GM18951 (cell line): ENCODE data around the gene TOP2B.

ENCODE experiments used
- POLR2A ChIP-seq: IDR thresholded peaks from 4 replicates; pipeline ENCODE4 v1.6.1; 2011; ENCODE audit warnings: mild to moderate bottlenecking; ENCODE audit not compliant: insufficient read length, insufficient read depth; ENCODE audit errors: extremely low read depth
- in situ Hi-C: fragments of 300-500 bp; cut with MboI; formaldehyde crosslinking; loops from one replicate; pipeline ENCODE4 v1.12.0; 2022; ENCODE audit warnings: low sequenced_read_pairs, mixed read lengths, inconsistent platforms; ENCODE audit not compliant: unreplicated experiment

Gene TOP2B

DNA sequence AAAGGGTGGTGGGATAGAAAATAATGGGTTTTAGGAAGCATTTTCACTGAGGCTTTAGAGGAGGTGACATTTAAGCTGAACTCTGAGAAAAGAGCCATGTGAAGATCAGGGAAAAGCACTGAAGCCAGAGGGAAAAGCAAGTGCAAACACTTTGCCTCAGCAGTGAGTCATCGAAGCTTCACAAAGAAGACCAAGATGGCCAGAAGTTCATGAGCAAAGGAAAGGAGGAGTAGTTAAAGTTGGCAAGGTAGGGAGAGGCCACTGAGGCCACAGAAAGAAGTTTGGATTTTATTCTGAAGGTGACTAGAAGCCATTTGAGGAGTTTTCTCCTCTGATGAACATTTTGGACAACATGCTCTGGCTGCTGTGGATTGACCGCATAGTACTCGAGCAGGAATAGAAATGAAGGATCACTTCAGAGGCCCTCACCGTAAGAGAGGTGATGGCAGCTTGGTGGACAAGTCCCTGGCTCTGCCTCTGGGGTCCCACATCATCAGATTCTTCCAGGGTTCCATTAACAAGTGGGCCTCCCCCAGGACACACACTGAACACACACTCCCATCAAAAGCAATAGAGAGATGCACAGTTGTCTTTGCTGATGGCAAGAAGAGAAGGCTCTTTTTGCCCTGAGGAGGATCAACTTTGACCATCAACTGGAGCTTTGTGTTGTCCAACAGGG, 75.5 kb downstream of the TOP2B start:
- in situ Hi-C loops: loop anchor here (25.0 kb wide), 1 partner anchor 802 kb away; no protein-coding TSS in a partner anchor
- no peak for TF ChIP-seq POLR2A

DNA sequence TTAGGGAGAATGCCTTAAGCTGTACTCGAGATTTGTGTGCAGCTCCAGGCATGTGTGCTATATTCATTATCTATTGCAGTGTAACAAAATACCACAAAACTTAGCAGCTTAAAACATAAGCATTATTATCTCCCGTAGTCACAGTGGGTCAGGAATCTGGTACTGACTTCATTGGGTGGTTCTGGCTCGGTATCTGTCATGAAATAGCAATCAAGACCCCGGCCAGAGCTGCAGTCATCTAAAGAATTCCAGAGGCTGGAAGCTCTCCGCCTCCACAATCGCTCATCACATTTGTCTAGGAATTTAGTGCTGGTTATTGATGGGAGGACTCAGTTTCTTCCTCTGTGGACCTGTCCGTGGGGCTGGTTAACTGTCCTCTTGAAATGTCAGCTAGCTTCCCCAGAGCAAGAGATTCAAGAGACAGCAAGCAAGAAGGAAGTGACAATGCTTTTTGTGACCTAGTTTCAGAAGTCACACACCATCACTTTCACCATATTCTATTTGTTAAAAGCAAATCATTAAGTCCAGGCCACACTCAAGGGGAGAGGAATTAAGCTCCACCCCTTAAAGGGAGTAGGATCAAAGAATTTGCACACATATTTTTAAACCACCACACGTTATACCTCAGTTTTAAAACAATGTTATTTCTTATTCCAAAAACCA, 76.1 kb downstream of the TOP2B start:
- TF ChIP-seq POLR2A: no peak
- in situ Hi-C loops: loop anchor here (25.0 kb wide), 1 partner anchor 801 kb away; no protein-coding TSS in a partner anchor

DNA sequence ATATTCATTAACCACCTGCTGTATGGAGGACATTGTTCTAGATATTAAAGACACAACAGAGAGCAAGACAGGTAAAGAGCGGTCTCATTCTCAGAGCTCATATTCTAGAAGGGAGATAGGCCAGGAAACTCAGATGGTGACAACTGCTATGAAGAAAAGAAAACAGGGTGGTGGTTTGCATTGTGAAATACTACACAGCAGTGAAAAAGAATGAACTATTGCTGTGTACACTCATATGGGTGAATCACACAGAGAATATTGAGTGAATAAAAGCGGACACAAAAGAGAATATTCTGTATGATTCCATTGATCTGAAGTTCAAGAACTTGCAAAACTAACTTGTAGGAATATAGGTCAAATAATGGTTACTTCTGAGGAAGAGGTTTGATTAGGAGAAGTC, 76.7 kb downstream of the TOP2B start:
- in situ Hi-C loops: loop anchor here (25.0 kb wide), 1 partner anchor 801 kb away; no protein-coding TSS in a partner anchor
- no peak for TF ChIP-seq POLR2A

DNA sequence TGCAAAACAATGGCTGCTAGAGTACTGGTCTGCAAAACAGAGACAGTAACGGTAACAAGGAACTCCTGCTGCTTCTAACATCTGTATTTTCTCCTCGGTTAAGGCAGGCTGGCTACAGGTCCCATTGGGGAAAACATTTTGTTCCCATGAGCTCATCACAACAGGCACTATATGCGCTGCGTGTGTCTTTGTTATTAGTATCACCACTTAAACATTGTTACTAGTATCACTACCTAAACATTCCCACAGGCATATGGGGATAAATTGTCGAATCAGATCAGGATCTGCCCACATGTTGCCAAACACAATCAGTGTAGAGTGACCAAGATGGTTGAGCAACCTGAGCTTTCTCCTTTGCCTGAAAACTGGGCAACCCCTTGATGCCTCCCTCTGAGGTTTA, 77.2 kb downstream of the TOP2B start:
- TF ChIP-seq POLR2A: no peak
- in situ Hi-C loops: loop anchor here (25.0 kb wide), 1 partner anchor 800 kb away; no protein-coding TSS in a partner anchor

DNA sequence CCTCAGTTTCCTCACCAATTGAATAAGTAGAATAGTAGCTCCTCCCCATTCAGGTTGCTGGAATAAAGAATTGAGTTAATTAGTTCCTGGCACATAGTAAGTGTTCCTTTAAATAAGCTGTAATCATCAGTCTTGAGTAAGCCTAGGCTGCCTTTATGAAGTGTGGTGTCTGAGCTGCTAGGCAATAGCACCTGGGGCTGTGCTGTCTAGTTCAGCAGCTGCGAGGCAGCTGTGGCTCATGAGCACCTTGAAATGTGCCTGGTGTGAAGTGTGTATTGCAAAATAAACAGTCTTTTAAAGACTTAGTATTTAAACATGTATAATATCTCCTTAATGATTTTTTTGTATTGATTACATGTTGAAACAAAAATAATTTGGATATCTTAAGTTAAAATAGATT, 77.6 kb downstream of the TOP2B start:
- no peak for TF ChIP-seq POLR2A
- in situ Hi-C loops: loop anchor here (25.0 kb wide), 1 partner anchor 800 kb away; no protein-coding TSS in a partner anchor

DNA sequence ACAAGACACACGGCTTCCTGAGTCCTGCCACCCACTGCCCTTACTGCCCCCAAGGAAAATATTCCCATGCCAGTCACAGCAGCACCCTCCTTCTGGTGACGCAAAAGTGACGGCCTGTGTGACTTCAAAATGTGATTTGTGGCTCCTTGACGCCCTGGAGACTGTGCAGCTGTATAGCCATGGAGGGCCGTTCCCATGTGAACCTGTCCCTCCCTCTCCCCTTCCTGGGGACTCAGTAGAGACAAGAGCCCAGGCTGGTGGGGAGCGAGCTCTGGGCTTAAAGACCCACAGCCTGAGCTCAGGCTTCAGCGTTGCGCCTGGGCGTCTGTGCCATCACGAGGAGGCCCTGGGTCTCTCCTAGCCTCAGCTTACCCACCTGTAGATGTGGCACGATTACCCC, 78.2 kb downstream of the TOP2B start:
- in situ Hi-C loops: loop anchor here (25.0 kb wide), 1 partner anchor 799 kb away; no protein-coding TSS in a partner anchor
- no peak for TF ChIP-seq POLR2A

DNA sequence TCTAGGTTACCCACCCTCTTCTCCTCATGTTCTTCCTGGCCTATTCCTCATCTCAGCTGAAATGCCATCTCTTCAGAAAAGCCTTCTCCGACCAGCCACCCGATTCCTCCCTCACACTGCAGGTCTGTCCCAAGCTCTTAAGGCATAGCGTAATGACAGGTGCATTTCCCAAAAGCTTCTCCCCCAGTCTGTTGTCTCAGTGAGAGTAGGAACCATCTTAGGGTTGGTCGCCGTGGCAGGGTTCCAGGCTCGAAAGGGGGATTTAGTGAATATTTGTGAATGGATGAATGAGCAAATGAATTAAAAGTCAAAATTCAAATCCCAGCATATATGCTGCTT, 78.6 kb downstream of the TOP2B start:
- no peak for TF ChIP-seq POLR2A
- in situ Hi-C loops: loop anchor here (25.0 kb wide), 1 partner anchor 799 kb away; no protein-coding TSS in a partner anchor

DNA sequence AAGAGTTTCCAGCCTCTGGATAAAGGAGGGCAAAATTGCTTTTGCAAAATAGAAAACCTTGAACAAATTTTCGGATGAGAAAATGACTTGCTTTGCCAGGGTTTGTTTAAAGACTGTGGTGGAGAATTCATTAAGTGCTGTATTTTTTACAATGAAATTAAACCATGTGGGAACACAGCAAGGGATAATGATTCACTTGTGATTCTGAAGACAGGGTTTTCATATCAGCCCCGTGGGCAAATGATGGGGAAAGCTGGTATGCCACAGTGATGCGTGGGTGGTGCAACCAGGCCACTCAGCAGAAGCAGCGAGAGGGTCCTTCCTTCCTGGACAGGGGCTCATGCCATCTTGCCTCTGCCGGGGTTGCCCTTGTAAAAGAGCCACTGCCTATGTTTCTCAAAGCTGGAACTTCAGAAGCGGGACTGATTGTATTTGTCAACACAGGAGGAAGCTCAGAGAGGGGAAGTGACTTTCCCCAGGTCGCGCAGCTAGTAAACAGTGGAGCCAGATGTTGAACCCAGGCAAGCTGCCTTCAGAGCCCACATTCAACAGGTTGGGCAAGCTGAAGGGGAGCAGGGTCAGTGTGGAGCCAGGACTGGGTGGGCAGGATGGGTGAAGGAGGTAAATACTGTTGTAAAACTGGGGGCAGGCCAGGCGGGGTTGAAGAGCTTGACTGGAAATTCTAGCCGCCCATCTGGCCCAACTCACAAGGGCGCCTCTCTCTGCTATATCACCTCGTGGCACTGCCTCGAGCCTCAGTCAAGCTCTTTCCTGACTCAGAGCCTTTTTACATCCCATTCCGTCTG, 79.1 kb downstream of the TOP2B start:
- in situ Hi-C loops: loop anchor here (25.0 kb wide), 1 partner anchor 798 kb away; no protein-coding TSS in a partner anchor
- TF ChIP-seq POLR2A: no peak

DNA sequence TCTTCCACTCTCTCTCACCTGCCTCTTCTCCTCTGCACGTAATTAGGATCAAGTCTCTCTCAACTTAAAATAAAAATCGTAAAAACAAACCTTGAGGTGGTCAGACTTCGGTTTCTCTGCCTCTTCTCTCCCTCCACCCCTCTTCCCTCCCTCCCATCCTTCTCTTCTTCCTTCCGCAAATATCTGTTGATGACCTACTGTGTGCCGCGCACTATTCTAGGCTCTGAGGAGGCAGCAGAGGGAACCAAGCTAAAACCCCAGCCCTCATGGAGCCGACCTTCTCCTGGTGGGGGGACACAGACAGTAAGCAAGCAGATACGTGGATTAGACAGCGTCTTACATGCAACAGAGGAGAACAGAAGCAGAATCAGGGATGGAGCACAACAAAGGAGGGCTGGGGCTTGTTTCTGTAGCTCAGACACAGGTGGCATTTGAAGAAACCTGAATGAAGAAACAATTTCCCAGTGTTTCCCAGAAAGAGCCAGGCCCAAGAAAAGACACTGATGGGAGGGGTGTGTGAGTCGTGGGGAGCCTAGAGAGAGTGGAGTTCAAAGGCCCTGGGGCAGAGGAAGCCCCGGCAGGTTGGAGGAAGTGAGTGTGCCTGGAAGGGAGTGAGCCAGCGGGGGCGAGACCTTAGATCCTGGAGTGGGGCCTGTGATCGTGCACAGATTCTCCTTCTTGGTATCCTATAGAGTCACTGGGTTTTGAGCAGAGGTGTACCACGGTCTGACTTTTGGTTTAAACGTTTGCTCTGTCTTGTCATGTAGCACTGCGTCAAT, 80.5 kb downstream of the TOP2B start:
- in situ Hi-C loops: loop anchor here (25.0 kb wide), 1 partner anchor 797 kb away; no protein-coding TSS in a partner anchor
- no peak for TF ChIP-seq POLR2A

DNA sequence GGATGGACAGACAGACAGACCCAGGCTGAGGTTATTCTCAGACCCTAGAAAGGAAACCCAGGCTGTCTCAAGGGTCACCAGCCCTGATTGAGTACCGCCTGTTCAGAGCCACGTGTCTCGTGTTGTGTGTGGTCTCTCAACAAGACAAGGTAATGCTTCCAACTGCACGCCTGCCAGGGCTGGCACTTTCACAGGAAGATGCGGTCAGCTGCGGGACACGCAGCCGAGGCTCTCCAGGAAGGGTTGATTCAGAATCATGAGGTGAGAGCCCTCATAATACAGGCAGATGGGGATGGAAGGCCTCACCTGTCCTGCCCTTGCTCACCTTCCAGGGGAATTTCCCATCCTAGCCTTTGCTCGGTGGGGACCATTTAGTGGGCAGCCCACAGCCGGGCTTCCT, 81.4 kb downstream of the TOP2B start:
- TF ChIP-seq POLR2A: no peak
- in situ Hi-C loops: loop anchor here (25.0 kb wide), 1 partner anchor 796 kb away; no protein-coding TSS in a partner anchor

DNA sequence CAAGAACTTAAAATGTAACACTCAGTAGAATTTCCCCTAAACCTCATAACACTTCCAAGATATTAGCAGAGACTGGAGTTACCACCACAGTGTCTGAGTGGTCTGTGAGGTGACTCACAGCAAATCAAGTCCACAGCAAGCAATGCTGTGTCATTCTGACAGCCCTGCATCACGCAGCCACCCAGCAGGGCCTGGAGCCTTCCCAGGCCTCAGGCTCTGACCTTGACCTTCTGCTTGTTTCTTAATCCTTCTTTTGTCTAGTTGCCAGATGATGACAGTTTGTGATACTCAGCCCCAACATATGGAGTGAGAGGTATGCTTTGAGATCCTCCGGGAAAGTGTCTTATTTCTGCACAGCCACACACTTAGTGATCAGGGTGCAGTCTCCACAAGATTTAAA, 82.5 kb downstream of the TOP2B start:
- in situ Hi-C loops: loop anchor here (25.0 kb wide), 1 partner anchor 795 kb away; no protein-coding TSS in a partner anchor
- no peak for TF ChIP-seq POLR2A

DNA sequence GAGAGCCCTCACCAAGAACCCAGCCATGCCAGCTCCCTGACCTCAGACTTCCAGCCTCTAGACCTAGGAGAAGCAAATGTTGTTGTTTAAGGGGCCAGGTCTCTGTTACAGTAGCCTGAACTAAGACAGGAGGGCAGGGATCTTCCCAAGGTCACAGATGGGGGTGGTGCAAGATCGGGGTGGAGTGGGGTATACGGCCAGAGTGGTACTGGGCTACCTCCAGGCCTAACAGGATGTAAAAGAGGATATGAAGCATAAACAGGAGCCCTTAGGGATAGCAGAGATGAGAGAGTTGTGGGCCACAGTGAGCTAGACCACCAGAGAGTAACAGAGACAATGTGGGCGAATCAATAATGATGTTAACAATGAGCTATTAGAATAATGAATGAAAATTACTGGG, 82.9 kb downstream of the TOP2B start:
- in situ Hi-C loops: loop anchor here (25.0 kb wide), 1 partner anchor 795 kb away; no protein-coding TSS in a partner anchor
- TF ChIP-seq POLR2A: no peak
